Left colon (tissue), 2 donors: ENCODE data around the gene DPP6. TPM values are rescaled to one million over a fixed set of nuclear protein-coding genes. Genes with fewer than 3 reads are reported as not detected.
A peak's percentile ranks its signal among the peaks of the same experiment; 100 is the strongest.

Source experiments
- ATAC-seq: fragments of 200-7000 bp; cut with Tn5 transposase; one replicate; pipeline ENCODE4 v1.9.1; 2020; ENCODE audit warnings: mild to moderate bottlenecking, moderate library complexity
- DNase-seq, 2 donors: peaks; one replicate each; pipeline ENCODE4 v3.0.0-alpha.2; 2020
- intact Hi-C, 2 donors: fragments of 100-400 bp; cut with DNase I in 1 of 2; cut with micrococcal nuclease in 1 of 2; formaldehyde crosslinking; loops; one replicate each; pipeline versions ENCODE4 v1.11.2 to v1.14.0; 2022; cut with DNase I, micrococcal nuclease
- total RNA-seq, 2 donors: library from RNA; stranded (reverse); fragmentation: NEBNext Ultra II Directional; extraction: Animal tissue kit (Norgen Biotek cat#: 25700); gene quantifications; one replicate each; pipeline ENCODE4 v1.2.1, GENCODE V29; 2021
- donor health status: DM: no; HTN: no; CAD: no.
- donor health status: DM: yes; HTN: yes; CAD: no.

The DPP6 gene
- total RNA-seq, 2 donors from 2014 or later, result 0.37 to 2.9 TPM

DNA sequence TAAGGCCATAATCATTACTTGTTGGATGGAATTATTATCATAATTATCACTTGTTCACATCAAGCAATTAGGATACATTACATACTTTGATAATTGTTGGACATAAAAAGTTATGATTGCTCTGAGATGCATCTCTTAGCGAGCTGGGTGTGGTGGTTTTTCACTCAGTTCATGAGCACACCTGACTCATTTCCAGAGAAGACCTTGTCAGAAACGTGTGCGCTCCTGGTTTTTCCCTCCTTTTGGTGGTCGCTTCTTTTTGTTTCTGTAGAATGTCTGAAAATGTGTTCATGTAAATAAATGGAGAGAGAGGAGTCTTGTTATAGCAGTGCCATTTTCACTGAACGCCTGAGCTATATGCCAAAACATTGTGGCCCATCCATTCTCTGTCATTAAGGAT is 809.4 kb downstream of the DPP6 start:
- ATAC-seq (no peak), DNase-seq (no peak)
- intact Hi-C loops, result no loop called here

- DNase-seq (no peak), ATAC-seq (no peak)
- intact Hi-C loops, result no loop called here
These were observed 810.1 kb downstream of the DPP6 start for GRCh38 chr7:154862153-154862791.

DNA sequence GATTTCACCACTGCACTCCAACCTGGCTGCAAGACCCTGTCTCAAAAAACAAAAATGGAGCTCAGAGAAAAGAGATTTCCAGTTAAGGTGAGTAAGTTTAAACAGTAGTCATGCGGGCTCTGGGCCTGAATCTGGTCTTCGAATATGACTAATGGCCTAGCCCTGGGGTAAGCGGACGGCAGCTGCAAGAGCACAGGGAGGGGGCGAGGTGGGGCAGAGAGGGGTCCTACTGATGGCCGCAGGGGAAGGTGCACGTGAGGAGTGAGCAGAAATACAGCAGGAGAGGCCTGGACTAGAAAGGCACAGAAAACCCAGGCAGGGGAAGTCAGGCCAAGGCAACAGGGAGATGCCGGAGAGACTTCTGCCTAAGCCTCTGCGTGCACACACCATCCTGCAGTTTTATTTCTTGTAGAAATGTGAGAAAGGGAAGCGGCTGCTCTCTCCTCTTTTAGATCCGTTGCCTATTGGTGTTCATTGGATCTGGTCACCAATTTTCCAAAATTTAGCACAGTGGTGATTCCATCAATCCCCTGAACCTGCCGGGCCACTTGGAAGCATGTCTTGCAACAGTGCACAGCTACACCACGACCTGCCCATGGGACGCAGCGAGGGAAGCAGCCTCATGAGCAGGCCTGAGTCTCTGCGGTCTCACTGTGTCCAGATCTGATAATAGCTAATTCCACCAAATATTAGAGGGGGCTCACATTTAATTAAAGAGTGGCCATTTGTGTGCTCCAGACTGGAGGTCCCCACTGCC is 811.7 kb downstream of the DPP6 start:
- no peak for DNase-seq
- no peak for ATAC-seq
- intact Hi-C loops, result no loop called here

DNA sequence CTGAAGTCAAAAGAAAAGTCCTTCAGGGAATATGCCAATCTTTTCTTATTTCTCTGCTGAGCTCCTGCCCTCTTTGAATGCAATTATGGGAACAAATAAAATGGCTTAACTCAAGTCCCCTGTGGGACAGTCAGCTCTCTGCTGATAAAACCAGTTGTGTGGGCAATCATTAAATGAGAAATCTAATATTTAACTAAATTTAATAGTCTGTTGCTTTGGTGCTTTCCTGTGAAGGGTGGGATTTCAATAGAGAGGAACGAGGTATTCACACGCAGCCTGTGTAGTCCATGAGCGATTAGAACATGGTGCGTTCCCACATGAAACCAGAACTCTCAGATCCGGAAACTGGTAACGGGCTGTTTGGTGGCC is 812.3 kb downstream of the DPP6 start:
- ATAC-seq, result no peak
- intact Hi-C loops, result no loop called here
- DNase-seq, result no peak

DNA sequence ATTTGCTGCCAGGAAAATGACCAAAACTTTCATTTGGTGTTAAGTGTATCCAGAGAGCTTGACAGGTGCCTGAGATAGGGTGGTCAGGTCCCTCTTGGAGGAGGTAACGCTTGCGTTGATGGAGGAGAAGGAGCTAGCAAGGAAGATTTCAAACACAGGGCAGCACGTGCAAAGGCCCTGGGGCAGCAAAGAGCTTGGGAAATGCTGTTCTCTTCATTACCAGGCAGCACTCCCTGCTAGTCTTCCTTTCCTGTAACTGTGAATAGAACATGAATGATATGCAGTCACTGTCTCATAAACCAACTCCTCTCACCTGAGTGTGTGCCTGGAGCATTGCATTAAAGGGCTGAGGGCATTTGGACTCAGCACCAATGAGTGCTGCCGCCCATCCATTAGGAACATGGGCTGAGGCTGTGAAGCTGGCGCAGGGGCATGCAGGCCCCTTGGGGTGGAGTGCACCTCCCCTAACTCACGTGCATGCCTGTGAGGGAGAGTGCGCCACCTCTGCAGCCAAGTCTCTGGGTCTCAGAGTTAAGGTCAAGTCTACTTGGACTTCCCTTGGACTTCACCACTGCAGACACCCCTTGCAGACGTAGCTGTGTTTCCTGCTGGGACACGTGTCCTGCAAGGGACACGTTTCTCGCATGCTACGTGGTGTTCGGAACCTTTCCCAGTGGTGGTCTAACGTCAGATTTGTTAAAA is 813.9 kb downstream of the DPP6 start:
- no peak for ATAC-seq
- intact Hi-C loops, result no loop called here

DNA sequence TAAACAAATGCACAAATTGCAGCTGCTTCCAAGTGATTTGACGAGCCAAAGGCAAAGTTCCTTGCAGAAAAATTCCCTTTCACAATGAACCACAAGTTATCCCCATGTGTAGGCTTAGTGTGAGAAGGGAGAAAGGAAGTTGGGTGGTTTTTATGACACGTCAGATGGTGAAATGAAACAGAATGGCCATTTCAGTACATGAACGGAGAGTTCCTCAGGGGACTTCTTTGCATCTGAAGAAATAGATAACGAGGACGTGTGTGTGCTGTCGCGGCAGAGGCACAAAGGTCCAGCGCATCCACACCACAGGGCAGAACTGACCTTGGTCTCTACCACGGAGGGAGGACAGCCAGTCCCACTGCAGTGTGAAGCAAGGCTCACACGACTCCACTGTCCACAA is 814.9 kb downstream of the DPP6 start:
- ATAC-seq (no peak), DNase-seq (no peak)
- intact Hi-C loops, result no loop called here

More for the DNA sequence above, 813.9 kb downstream of the DPP6 start:
- DNase-seq, result no peak

- intact Hi-C loops, result no loop called here
- no peak for ATAC-seq
- DNase-seq, result no peak
These were observed 816.7 kb downstream of the DPP6 start for GRCh38 chr7:154868921-154869320.

- intact Hi-C loops, result no loop called here
- ATAC-seq (no peak), DNase-seq (no peak)
These were observed 817.2 kb downstream of the DPP6 start for GRCh38 chr7:154869436-154869835.

DNA sequence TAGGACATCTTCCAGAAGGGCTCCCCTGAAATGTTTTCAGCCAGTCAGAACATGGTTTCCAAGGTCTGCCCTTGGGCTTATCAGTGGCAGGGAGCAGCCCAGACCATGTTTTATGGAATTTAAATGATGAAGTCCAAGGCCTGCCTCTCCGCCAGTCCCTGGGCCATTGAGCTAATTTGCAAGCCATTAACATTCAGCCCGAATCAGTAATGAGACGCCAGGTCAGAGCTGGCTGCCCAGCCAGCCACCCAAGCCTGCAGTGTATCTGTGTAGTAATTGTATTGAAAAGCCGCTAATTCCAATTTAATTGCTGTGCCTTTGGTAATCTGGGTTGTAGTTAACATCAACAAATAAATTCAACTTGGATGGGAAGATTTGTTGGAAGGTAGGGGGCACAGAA is 819.3 kb downstream of the DPP6 start:
- intact Hi-C loops, result no loop called here
- DNase-seq (no peak), ATAC-seq (no peak)

DNA sequence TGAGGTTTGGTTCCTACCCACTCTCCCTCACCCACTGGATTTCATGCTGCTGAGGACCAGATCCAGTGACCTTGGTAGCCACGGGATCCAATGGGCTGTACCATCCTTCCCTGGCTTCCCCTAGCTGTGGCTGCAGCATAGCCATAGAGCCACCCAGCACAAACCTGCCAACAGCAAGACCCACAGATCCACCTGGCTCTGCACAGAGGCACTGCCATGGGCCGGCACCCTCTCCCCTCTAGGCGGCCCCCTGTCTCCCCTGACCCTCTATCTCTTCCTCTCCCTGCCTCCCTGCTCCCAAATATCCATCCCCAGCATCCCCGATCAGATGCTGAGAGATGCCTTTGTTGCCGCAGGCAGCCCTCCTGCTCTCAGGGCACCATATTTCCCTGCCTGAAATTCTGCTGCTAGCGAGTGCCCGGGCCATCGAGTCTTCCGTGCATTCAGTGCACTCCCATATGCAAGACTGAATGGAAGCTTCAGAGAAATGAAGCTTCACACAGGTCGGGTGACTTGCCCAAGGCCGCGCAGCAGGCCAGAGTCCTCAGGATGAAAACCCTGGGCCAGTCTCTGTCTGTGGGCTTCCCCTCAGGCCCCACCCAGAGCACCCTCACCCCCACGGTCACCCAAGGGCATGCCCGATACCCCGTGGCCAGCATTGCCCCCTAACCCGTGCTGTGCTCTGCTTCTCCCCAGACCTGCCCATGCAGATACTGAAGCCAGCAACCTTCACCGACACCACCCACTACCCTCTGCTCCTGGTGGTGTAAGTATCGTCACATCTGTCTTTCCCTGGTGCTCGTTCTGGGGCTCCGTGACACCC is 819.9 kb downstream of the DPP6 start:
- ATAC-seq (no peak), DNase-seq (no peak)
- intact Hi-C loops, result no loop called here

GRCh38 chr7:154872811-154873499 is 820.8 kb downstream of the DPP6 start:
- DNase-seq (no peak), ATAC-seq (no peak)
- intact Hi-C loops, result no loop called here

DNA sequence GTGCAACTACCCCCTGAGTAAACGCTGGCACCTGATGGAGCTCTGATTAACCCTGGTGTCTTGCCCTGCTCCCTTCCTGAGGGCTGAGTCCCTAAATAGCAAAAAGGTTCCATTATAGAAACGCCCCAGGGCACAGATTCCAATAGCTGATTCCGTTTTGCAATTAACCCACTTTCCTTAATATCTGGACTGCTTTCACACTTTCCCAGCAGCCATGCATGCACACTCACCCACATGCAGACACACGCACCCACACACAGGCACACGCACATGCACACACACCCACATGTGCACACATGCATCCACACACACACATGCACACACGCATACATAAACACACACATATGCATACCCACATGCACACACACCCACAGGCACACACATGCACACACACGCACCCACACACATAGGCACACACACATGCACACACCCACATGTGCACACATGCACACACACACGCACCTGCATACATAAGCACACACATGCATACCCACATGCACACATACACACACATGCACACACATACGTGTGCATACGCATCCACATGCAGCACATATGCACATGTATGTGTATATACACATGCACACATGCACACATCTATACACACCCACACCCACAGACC is 821.4 kb downstream of the DPP6 start:
- ATAC-seq (no peak), DNase-seq (no peak)
- intact Hi-C loops, result no loop called here

- ATAC-seq (no peak), DNase-seq (no peak)
These were observed 822.4 kb downstream of the DPP6 start for GRCh38 chr7:154874409-154875113.

DNA sequence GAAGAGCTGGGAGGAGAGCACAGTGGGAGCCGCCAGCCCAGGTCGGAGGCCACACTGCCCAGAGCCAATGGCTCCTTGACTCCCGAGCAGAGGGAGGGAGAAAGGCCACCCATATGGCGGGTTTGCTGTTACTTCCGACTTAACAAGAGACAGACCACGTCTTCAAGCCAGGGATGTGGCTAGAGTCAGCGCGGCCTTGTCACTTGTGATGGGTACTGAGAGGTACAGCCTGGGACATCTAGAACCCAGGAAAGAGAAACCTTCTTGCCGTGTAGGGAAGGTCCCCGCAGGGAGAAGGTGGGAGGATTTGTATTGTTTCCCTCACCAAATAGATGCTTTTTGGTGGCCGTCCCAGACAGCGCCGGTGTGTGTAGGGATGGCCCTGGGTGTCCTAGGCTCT is 823.1 kb downstream of the DPP6 start:
- DNase-seq (no peak), ATAC-seq (no peak)
- intact Hi-C loops, result no loop called here

More at GRCh38 chr7:154874409-154875113, 822.4 kb downstream of the DPP6 start:
- intact Hi-C loops, result no loop called here

DNA sequence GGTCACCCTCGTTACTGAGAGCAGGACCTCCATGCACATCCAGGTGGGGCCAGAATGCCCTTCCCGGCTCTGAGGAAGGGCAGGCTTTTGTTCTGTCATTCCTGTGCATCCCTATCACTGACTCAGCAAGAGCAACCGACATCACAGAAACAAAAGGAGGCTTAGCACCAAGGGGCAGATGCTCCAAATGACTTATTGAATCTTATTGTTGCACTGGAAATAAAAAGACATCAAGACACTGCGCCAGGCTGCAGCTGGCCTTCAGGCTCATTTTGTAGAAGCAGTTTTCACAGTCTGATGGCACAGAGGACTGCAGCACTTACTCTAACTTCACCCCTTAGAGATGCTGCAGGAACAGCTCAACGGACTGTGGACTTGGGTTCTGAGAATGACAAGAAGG is 824.3 kb downstream of the DPP6 start:
- no peak for DNase-seq
- intact Hi-C loops, result no loop called here
- ATAC-seq, result no peak

- intact Hi-C loops, result no loop called here
- DNase-seq, result no peak
- no peak for ATAC-seq
These were observed 824.8 kb downstream of the DPP6 start for GRCh38 chr7:154877031-154877430.

DNA sequence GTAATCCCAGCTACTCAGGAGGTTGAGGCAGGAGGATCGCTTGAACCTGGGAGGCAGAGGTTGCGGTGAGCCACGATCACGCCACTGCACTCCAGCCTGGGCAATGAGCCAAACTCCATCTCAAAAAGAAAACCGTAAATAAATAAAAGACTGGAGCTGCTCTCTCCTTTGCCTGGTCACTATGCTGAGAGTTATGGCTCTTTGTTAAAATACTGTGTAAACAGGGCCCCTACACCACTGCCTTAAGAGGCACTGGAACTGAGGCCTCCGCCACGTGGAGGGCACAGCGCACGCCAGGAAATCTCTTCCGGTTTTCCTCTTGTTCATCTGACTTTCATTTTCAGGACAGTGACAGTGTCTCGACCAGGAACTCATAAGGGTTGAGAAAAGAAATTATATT is 827.4 kb downstream of the DPP6 start:
- DNase-seq (peak in 1 of 2 donors; percentile 40), ATAC-seq (peak; percentile 42)
- intact Hi-C loops, result no loop called here

DNA sequence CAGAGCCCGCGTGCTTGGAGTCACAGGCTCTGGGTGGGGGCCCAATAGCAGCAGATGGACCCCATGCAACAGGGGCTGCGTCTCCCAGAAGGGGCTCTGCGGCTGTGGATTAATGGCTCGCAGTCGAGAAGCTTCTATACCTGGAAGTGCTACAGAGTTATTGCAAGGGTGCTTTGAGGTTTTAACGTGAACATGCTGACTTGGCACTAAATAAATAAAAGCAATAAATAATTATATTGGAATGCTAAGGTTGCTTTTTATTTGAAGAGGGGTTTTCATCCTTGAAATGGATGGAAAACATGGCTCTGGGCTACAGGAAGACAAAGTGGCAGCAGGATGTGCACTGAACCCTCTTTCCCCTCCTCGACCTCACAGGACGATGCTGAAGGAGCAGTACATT is 828.3 kb downstream of the DPP6 start:
- no peak for DNase-seq
- intact Hi-C loops, result no loop called here
- ATAC-seq, result no peak
